Neuronal stem cell (in vitro differentiated cells): Measurements from ENCODE around the gene IL16.
"Not testable (repeated sequence)": the region's sequence is repeated elsewhere in the genome, so short reads cannot be mapped to it uniquely, and the experiment has no call there.

Experiments used
- DNase-seq: peaks from one replicate; pipeline ENCODE4 v3.0.0-alpha.2; 2013; ENCODE audit warnings: low spot score
- H2AFZ ChIP-seq: one replicate; pipeline ENCODE4 v1.6.1; 2013; ENCODE audit warnings: mild to moderate bottlenecking, low read length, inconsistent platforms
- H2AK5ac ChIP-seq: 2 replicates; pipeline ENCODE4 v1.6.1; 2013; ENCODE audit warnings: low read depth, mild to moderate bottlenecking, inconsistent platforms, low read length, moderate library complexity, mixed read lengths
- H2BK120ac ChIP-seq: 2 replicates; pipeline ENCODE4 v1.6.1; 2013; ENCODE audit warnings: low read depth, mild to moderate bottlenecking, inconsistent platforms, low read length, moderate library complexity, mixed read lengths
- H2BK12ac ChIP-seq: one replicate; pipeline ENCODE4 v1.6.1; 2013; ENCODE audit warnings: low read length, inconsistent platforms
- H2BK15ac ChIP-seq: 2 replicates; pipeline ENCODE4 v1.6.1; 2013; ENCODE audit warnings: mild to moderate bottlenecking, low read length, inconsistent platforms, mixed read lengths
- H2BK5ac ChIP-seq: one replicate; pipeline ENCODE4 v1.6.1; 2013; ENCODE audit warnings: inconsistent platforms, mild to moderate bottlenecking, low read length, moderate library complexity
- H3K14ac ChIP-seq: one replicate; pipeline ENCODE4 v1.6.1; 2013; ENCODE audit warnings: low read length, inconsistent platforms
- H3K18ac ChIP-seq: 2 replicates; pipeline ENCODE4 v1.6.1; 2013; ENCODE audit warnings: low read length, inconsistent platforms
- H3K23ac ChIP-seq: 2 replicates; pipeline ENCODE4 v1.6.1; 2013; ENCODE audit warnings: low read depth, mild to moderate bottlenecking, mixed read lengths, low read length, inconsistent platforms; ENCODE audit not compliant: poor library complexity
- H3K27ac ChIP-seq: replicated peaks from 3 replicates; pipeline ENCODE4 v1.5.1; 2013; ENCODE audit warnings: low read length, inconsistent platforms
- H3K27me3 ChIP-seq, 3 experiments: 2 replicates each; pipeline ENCODE4 v1.6.1; 2013; ENCODE audit warnings: low read length in 3 of 3, mild to moderate bottlenecking in 2 of 3, inconsistent platforms in 1 of 3, low read depth in 1 of 3, mixed read lengths in 1 of 3, moderate library complexity in 1 of 3; ENCODE audit not compliant: control insufficient read depth in 3 of 3, insufficient read depth in 3 of 3
- H3K36me3 ChIP-seq, 2 donors: replicated peaks in 1 of 2; 2 replicates each; pipeline ENCODE4 v1.6.1; 2013; ENCODE audit warnings: low read length in 2 of 2; ENCODE audit not compliant: control insufficient read depth in 2 of 2, insufficient read depth in 2 of 2
- H3K4ac ChIP-seq: 2 replicates; pipeline ENCODE4 v1.6.1; 2013; ENCODE audit warnings: inconsistent platforms, mild to moderate bottlenecking, low read length, moderate library complexity
- H3K4me1 ChIP-seq, 2 donors: 1 replicate in 1 of 2; 2 replicates in 1 of 2; pipeline ENCODE4 v1.6.1; 2013; ENCODE audit warnings: low read length in 2 of 2, low read depth in 1 of 2; ENCODE audit not compliant: control insufficient read depth in 2 of 2, insufficient read depth in 1 of 2
- H3K4me2 ChIP-seq: one replicate; pipeline ENCODE4 v1.6.1; 2013; ENCODE audit warnings: mild to moderate bottlenecking, low read length, inconsistent platforms; ENCODE audit not compliant: insufficient read depth, poor library complexity, severe bottlenecking
- H3K4me3 ChIP-seq, 2 donors: 2 replicates each; pipeline ENCODE4 v1.5.1; 2013; ENCODE audit warnings: low read length in 2 of 2, mild to moderate bottlenecking in 2 of 2, inconsistent platforms in 1 of 2, moderate library complexity in 1 of 2
- H3K79me1 ChIP-seq: one replicate; pipeline ENCODE4 v1.6.1; 2013; ENCODE audit warnings: low read depth, mild to moderate bottlenecking, inconsistent platforms, low read length, moderate library complexity
- H3K9ac ChIP-seq: one replicate; pipeline ENCODE4 v1.6.1; 2013; ENCODE audit warnings: mild to moderate bottlenecking, low read depth, low read length, inconsistent platforms; ENCODE audit not compliant: poor library complexity
- H3K9me3 ChIP-seq, 2 donors: replicated peaks in 1 of 2; 2 replicates each; pipeline versions ENCODE3 to v1.6.1; 2013; ENCODE audit warnings: low read length in 2 of 2, mild to moderate bottlenecking in 2 of 2, inconsistent platforms in 1 of 2, low read depth in 1 of 2, mixed read lengths in 1 of 2, moderate library complexity in 1 of 2; ENCODE audit not compliant: control insufficient read depth in 2 of 2, insufficient read depth in 1 of 2
- H4K8ac ChIP-seq: one replicate; pipeline ENCODE4 v1.6.1; 2013; ENCODE audit warnings: low read depth, mild to moderate bottlenecking, inconsistent platforms, low read length, moderate library complexity
- H4K91ac ChIP-seq: one replicate; pipeline ENCODE4 v1.6.1; 2013; ENCODE audit warnings: low read length, low read depth, mild to moderate bottlenecking, inconsistent platforms; ENCODE audit not compliant: poor library complexity
- WGBS, 2 donors: extraction: QIAGEN DNeasy Blood & Tissue Kit; methylation state at CpG; one replicate each; pipeline ENCODE4 v1.1.7; 2013; ENCODE audit warnings: missing lambda C conversion rate in 2 of 2, mixed read lengths in 1 of 2; ENCODE audit not compliant: insufficient read length in 2 of 2, insufficient replicate concordance in 1 of 2; ENCODE audit errors: extremely low coverage in 2 of 2; 5-methylcytosine and 5-hydroxymethylcytosine counted together

Gene IL16

GRCh38 chr15:81207987-81208386 is 11.3 kb downstream of the IL16 start:
- H3K9ac ChIP-seq, H3K23ac ChIP-seq, H3K36me3 ChIP-seq, H3K18ac ChIP-seq, H2BK5ac ChIP-seq, H3K27ac ChIP-seq, H2BK15ac ChIP-seq, H3K4me3 ChIP-seq, DNase-seq, H3K9me3 ChIP-seq, H3K79me1 ChIP-seq, H3K4ac ChIP-seq, H4K91ac ChIP-seq, H2AFZ ChIP-seq, H2BK120ac ChIP-seq, H3K27me3 ChIP-seq, H3K4me2 ChIP-seq, H3K14ac ChIP-seq, H3K4me1 ChIP-seq, H2AK5ac ChIP-seq, H2BK12ac ChIP-seq, H4K8ac ChIP-seq: not testable (repeated sequence)
- no CpG with 5 or more reads among the region's 1 CpG for WGBS, 2 donors

GRCh38 chr15:81209635-81210034 is 13.0 kb downstream of the IL16 start:
- no peak overlapping the region for H3K4me3 ChIP-seq
- H3K79me1 ChIP-seq = no peaks in the 10 kb centered on the region
- no peak for DNase-seq
- H3K18ac ChIP-seq = no peak overlapping the region
- H3K23ac ChIP-seq = no peak overlapping the region
- H3K14ac ChIP-seq = no peak overlapping the region
- no peaks in the 10 kb centered on the region for H3K4me1 ChIP-seq
- no peak overlapping the region for H2BK12ac ChIP-seq
- H2BK120ac ChIP-seq = no peak overlapping the region
- no peak overlapping the region for H2BK5ac ChIP-seq
- H2AFZ ChIP-seq = no peak overlapping the region
- no peak overlapping the region for H2BK15ac ChIP-seq
- H2AK5ac ChIP-seq = no peak overlapping the region
- H3K27me3 ChIP-seq = no peaks in the 10 kb centered on the region
- no peak overlapping the region for H3K4ac ChIP-seq
- no peak overlapping the region for H4K8ac ChIP-seq
- H3K9ac ChIP-seq = no peak overlapping the region
- H3K36me3 ChIP-seq = no peaks in the 10 kb centered on the region
- H4K91ac ChIP-seq = no peak overlapping the region
- no peak overlapping the region for H3K4me2 ChIP-seq
- no peaks in the 10 kb centered on the region for H3K9me3 ChIP-seq
- no peak overlapping the region for H3K27ac ChIP-seq
- WGBS, 2 donors = no CpG with 5 or more reads among the region's 5 CpGs

- H3K4me1 ChIP-seq = no peaks in the 10 kb centered on the region
- no peak overlapping the region for H2AK5ac ChIP-seq
- no peak overlapping the region for H3K4ac ChIP-seq
- H2BK120ac ChIP-seq = no peak overlapping the region
- H3K14ac ChIP-seq = no peak overlapping the region
- no peak overlapping the region for H4K91ac ChIP-seq
- no peak overlapping the region for H3K18ac ChIP-seq
- no peaks in the 10 kb centered on the region for H3K27me3 ChIP-seq
- no peak overlapping the region for H2BK12ac ChIP-seq
- no peak overlapping the region for H2BK5ac ChIP-seq
- H3K27ac ChIP-seq = no peak overlapping the region
- no peak overlapping the region for H3K23ac ChIP-seq
- DNase-seq = no peak
- H3K4me2 ChIP-seq = no peak overlapping the region
- no peaks in the 10 kb centered on the region for H3K79me1 ChIP-seq
- H3K36me3 ChIP-seq = no peaks in the 10 kb centered on the region
- H3K9ac ChIP-seq = no peak overlapping the region
- no peak overlapping the region for H2BK15ac ChIP-seq
- H2AFZ ChIP-seq = no peak overlapping the region
- no peak overlapping the region for H4K8ac ChIP-seq
- WGBS, 2 donors = no CpG with 5 or more reads among the region's 4 CpGs
- no peak overlapping the region for H3K4me3 ChIP-seq
- H3K9me3 ChIP-seq = peaks cover 0 to 6% of the 10 kb centered on the region in 2 donors
Observed at GRCh38 chr15:81211376-81211775, 14.7 kb downstream of the IL16 start.

- H4K8ac ChIP-seq = no peak overlapping the region
- no peak overlapping the region for H2BK120ac ChIP-seq
- H4K91ac ChIP-seq = no peak overlapping the region
- no peaks in the 10 kb centered on the region for H3K79me1 ChIP-seq
- no peak overlapping the region for H3K27ac ChIP-seq
- no peak overlapping the region for H2AFZ ChIP-seq
- no peaks in the 10 kb centered on the region for H3K4me1 ChIP-seq
- H3K4ac ChIP-seq = no peak overlapping the region
- no peak overlapping the region for H3K14ac ChIP-seq
- H3K27me3 ChIP-seq = no peaks in the 10 kb centered on the region
- H3K18ac ChIP-seq = no peak overlapping the region
- no peak overlapping the region for H3K4me3 ChIP-seq
- no peak overlapping the region for H2BK15ac ChIP-seq
- no peak overlapping the region for H3K23ac ChIP-seq
- H3K9ac ChIP-seq = no peak overlapping the region
- H3K9me3 ChIP-seq = peaks cover 0 to 6% of the 10 kb centered on the region in 2 donors
- H2BK5ac ChIP-seq = no peak overlapping the region
- no peaks in the 10 kb centered on the region for H3K36me3 ChIP-seq
- no peak overlapping the region for H2BK12ac ChIP-seq
- no peak overlapping the region for H2AK5ac ChIP-seq
- DNase-seq = no peak
- no peak overlapping the region for H3K4me2 ChIP-seq
Observed at GRCh38 chr15:81213982-81214381, 17.3 kb downstream of the IL16 start.
